T-helper 2 cell (primary cell): ENCODE results near the gene ZCRB1.

Experiments used
- DNase-seq, 5 experiments: peaks; one replicate each; pipeline versions ENCODE4 v3.0.0 to v3.0.0-alpha.2; 2012 to 2022

The ZCRB1 gene

DNA sequence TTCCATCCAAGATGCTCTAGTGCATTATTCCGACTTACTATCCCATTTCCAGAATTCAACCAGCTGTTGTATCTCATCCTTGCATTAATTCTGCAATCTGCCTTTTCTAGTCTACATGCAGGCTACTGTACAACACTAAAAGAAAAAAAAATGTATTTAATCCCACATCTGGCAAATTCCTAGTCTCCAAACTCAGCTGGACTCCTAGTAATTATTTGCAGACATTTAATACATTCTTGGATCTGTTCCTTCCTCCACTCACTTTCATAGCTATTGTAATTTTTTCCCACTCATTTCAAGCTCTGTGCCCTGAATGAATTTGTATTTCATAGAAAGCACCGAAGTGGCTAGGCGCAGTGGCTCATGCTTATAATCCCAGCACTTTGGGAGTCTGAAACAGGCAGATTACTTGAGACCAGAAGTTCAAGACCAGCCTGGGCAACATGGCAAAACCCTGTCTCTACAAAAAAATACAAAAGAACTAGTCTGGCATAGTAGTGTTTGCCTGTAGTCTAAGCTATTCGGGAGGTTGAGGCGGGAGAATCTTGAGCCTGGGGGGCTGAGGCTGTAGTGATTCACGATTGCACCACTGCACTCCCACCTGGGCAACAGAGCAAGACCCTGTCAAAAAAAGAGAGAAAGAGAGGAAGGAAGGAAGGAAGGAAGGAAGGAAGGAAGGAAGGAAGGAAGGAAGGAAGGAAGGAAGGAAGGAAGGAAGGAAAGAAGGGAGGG lies 48.3 kb downstream of the ZCRB1 start:
- no peak for DNase-seq

GRCh38 chr12:42275499-42275898 lies 50.4 kb downstream of the ZCRB1 start:
- DNase-seq: no peak

- no peak for DNase-seq
Measured at GRCh38 chr12:42273706-42274105, 52.2 kb downstream of the ZCRB1 start.

DNA sequence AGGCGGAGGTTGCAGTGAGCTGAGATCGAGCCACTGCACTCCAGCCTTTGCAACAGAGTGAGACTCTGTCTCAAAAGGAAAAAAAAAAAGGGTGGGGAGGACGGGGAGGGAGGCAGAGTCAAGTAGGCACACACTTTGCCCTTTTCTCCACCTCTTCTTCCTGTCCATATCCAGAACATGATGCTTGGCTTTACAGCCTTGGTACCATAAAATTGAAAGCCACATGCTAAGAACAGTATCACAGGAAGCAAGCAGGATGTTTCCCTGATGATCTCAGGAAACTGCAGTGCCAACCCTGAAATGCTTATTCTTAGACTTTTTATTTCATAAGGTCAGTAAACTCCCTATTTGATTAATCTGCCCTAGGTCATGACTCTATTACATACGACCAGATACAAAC lies 55.3 kb downstream of the ZCRB1 start:
- DNase-seq: no peak

DNA sequence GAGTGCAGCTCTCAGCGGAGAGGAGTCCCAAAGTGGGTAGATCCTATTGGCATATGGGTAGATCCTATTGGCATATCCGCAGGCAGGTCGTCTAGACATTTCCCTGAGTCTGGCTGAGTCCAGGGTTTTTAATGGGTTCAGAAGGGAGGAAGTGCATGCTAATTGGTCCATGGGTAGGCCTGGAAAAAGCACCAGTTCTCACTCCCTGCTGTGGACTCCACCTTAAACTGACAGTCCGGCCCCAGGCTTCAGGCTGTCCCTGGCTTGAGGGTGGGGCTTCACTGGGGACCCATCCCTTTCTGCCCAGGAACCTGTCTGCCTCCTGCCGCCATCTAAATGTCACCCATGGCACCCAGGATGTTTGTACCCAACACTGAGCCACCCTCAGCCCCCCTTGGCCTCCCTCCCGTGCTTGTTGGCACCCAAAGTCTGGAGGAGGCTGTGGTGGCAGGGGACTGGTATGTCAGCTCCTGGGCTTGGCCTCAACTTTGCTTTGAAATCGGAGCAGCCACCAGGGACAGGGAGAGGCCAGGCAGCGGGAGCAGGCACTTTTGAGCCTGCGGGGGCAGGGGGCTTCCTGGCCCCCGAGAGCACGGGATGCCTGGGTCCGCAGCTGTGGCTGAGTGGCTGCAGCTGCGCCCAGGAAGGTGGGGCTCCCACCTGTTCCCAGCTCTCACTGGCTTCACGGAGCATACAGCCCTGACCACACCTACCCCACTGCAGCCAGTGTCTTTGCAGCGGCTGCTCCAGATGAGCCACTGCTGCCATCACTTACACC lies 58.3 kb downstream of the ZCRB1 start:
- no peak for DNase-seq

- DNase-seq: no peak
Measured at GRCh38 chr12:42266579-42267230, 59.2 kb downstream of the ZCRB1 start.

DNA sequence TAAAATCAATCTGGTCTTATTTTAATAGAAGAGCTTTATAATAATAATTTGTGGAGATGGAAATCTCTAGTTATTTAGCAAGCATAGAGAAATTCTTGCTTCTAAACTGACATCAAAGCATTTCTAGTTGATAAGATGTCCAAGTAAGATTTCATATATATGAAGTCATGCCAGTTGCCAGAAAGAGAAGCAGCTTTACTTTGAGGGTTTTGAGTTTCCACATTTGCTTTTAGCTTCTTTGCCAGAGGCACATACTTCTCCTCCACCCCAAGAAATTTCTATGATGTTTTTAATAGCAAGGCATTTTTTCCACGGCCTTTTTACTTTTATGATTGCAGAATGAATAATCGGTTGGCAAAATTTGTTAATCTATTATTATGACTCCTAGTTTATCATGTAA lies 63.6 kb downstream of the ZCRB1 start:
- peak in 1 of 5 experiments; percentile 16 for DNase-seq
